Adipocyte (in vitro differentiated cells): Measurements from ENCODE around the gene HES5.

Experiments
- DNase-seq: peaks from one replicate; pipeline ENCODE4 v3.0.0-alpha.2; 2015; ENCODE audit warnings: low read depth
- H3K27me3 ChIP-seq: replicated peaks from 2 replicates; pipeline ENCODE4 v1.7.0; 2013; ENCODE audit warnings: mild to moderate bottlenecking, low read length, moderate library complexity; ENCODE audit not compliant: control insufficient read depth, insufficient read depth
- H3K36me3 ChIP-seq: 2 replicates; pipeline ENCODE4 v1.7.0; 2013; ENCODE audit warnings: low read length, mild to moderate bottlenecking, moderate library complexity; ENCODE audit not compliant: control insufficient read depth, insufficient read depth, severe bottlenecking
- H3K4me1 ChIP-seq: 2 replicates; pipeline ENCODE4 v1.7.0; 2013; ENCODE audit warnings: mild to moderate bottlenecking, low read length, moderate library complexity; ENCODE audit not compliant: control insufficient read depth, insufficient read depth
- H3K4me3 ChIP-seq: 2 replicates; pipeline ENCODE4 v1.7.0; 2013; ENCODE audit warnings: mild to moderate bottlenecking, low read length, moderate library complexity
- H3K9ac ChIP-seq: 2 replicates; pipeline ENCODE4 v1.7.0; 2013; ENCODE audit warnings: mild to moderate bottlenecking, low read length, moderate library complexity
- H3K9me3 ChIP-seq: 2 replicates; pipeline ENCODE4 v1.7.0; 2013; ENCODE audit warnings: mild to moderate bottlenecking, low read length, moderate library complexity; ENCODE audit not compliant: control insufficient read depth

Gene HES5

DNA sequence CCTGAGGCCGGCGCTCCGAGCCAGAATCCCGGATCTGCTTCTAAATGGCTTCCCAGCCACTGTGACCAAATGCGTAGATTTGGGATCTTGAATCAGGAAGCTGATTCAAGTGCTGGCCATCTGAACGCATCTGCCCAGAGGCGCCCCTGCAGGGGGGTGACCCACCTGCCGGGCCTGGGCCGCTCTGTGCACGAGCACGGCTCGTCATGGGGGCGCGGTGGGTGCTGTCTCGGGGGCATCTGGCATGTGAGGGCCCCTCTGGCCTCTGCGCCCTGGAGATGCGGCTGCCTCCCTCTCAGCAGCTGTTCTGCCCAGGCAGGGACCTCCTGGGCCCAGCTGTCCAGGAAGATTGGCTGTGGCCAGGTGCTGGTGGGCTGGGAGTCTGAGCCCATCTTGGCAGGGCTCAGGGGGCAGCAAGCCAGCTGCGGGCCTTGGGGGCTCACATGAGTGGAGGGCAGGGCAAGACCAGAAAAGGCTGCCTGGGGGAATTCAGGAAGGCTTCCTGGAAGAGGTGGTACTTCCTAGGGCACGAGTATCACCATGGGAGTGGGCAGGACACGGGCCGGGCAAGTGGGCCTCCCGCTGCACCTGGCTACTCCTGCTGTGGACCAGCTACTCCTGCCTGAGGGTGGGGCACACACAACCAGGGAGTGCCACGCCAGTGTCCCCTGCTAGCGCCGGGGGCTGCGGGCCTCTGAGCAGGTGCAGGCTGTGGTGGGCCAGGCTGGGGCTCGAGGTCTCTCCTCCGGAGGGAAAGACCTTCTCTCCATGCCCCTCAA is 28.8 kb downstream of the HES5 start:
- peaks cover 32% of the 10 kb centered on the region for H3K27me3 ChIP-seq
- no peaks in the 10 kb centered on the region for H3K9me3 ChIP-seq
- H3K9ac ChIP-seq = no peak overlapping the region
- no peak overlapping the region for H3K4me3 ChIP-seq
- no peak for DNase-seq
- no peaks in the 10 kb centered on the region for H3K36me3 ChIP-seq
- peaks cover 4% of the 10 kb centered on the region for H3K4me1 ChIP-seq

DNA sequence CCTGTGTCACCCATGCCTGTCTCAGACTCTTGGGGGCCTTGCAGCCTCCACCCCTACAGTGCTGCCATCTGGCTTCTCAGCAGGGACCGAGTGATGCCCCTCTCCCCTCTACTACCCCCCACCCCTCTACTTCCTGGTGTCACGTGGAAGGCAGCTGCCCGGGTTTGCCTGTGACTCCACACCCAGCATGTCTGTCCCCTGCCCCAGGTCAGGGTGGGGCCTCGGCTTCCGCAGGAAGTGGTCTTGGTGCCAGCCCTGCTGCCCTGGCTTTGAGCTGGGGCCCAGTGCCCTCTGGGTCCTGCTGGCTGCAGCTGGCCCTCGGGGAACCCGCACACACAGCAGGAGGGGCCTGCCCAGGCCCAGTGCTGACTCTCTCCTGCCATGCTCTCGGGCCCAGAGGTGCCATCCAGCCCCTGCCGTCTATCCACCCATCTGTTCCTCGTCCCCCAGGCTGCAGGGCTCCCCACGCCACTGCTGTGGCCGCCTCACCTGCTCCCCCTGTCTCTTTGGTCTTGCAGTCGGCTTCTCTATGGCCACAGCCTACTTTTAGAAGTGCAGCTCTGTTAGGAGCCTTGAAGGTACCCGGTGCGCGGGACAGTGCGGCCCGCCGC is 30.0 kb downstream of the HES5 start:
- no peak for DNase-seq
- no peaks in the 10 kb centered on the region for H3K9me3 ChIP-seq
- no peaks in the 10 kb centered on the region for H3K36me3 ChIP-seq
- H3K9ac ChIP-seq = no peak overlapping the region
- H3K4me1 ChIP-seq = peaks cover 4% of the 10 kb centered on the region
- no peak overlapping the region for H3K4me3 ChIP-seq
- peaks cover 27% of the 10 kb centered on the region for H3K27me3 ChIP-seq

DNA sequence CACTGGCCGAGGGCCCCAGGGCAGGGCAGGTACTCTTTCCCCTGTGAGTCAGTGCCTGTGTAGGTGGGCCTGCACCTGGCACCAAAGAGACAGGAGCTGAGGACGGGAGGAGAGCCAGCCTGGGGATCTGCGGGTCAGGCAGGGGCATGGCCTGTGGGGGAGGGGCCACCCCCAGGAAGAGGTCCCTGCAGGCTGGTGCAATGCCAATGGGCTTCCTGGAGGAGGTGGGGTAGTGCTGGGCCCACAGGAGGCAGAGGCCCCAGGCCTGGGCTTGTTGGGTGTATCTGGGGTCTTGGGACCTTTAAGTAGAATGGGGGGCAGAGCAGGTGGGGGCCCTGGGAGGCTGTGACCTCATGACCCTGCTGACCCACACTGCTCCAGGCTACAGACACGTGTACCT is 30.8 kb downstream of the HES5 start:
- no peak overlapping the region for H3K9ac ChIP-seq
- DNase-seq = no peak
- H3K27me3 ChIP-seq = peaks cover 30% of the 10 kb centered on the region
- no peaks in the 10 kb centered on the region for H3K36me3 ChIP-seq
- no peak overlapping the region for H3K4me3 ChIP-seq
- H3K4me1 ChIP-seq = no peaks in the 10 kb centered on the region
- no peaks in the 10 kb centered on the region for H3K9me3 ChIP-seq

- H3K36me3 ChIP-seq = no peaks in the 10 kb centered on the region
Measured at GRCh38 chr1:2498648-2499047, 31.4 kb downstream of the HES5 start.

DNA sequence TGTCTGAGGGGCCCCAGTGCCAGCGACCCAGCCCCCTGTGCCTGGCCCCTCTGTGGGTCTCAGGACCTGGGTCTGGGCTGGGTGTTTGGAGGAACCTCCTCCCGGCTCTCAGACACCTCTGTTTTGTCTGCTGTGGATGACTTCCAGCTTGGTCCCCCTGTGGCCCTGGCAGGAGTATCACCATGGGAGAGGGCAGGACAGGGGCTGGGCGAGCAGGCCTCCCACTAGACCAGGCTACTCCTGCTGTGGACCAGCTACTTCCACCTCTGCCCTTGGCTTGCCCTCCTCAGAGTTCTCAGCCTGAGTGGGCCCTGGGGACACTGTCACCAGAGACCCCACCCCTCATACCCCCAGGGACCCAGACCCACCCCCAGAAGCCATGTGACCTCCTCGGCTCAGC is 32.2 kb downstream of the HES5 start:
- H3K36me3 ChIP-seq = no peaks in the 10 kb centered on the region
- H3K9ac ChIP-seq = no peak overlapping the region
- peaks cover 41% of the 10 kb centered on the region for H3K27me3 ChIP-seq
- no peak for DNase-seq
- no peaks in the 10 kb centered on the region for H3K9me3 ChIP-seq
- H3K4me3 ChIP-seq = no peak overlapping the region
- H3K4me1 ChIP-seq = no peaks in the 10 kb centered on the region

More at GRCh38 chr1:2498648-2499047, 31.4 kb downstream of the HES5 start:
- Histone ChIP-seq H3K9ac (no peak overlapping the region), H3K9me3 (no peaks in the 10 kb centered on the region), H3K4me3 (no peak overlapping the region), H3K4me1 (no peaks in the 10 kb centered on the region), H3K27me3 (peaks cover 36% of the 10 kb centered on the region)
- no peak for DNase-seq

- H3K4me3 ChIP-seq = no peak overlapping the region
- no peaks in the 10 kb centered on the region for H3K9me3 ChIP-seq
- H3K36me3 ChIP-seq = no peaks in the 10 kb centered on the region
- no peak for DNase-seq
- no peaks in the 10 kb centered on the region for H3K4me1 ChIP-seq
- H3K27me3 ChIP-seq = peaks cover 49% of the 10 kb centered on the region
- no peak overlapping the region for H3K9ac ChIP-seq
Measured at GRCh38 chr1:2496746-2497145, 33.3 kb downstream of the HES5 start.

- H3K9ac ChIP-seq = no peak overlapping the region
- no peak for DNase-seq
- peaks cover 50% of the 10 kb centered on the region for H3K27me3 ChIP-seq
- no peaks in the 10 kb centered on the region for H3K4me1 ChIP-seq
- H3K4me3 ChIP-seq = no peak overlapping the region
- no peaks in the 10 kb centered on the region for H3K9me3 ChIP-seq
- H3K36me3 ChIP-seq = no peaks in the 10 kb centered on the region
Measured at GRCh38 chr1:2496087-2496622, 33.9 kb downstream of the HES5 start.

- H3K9me3 ChIP-seq = no peaks in the 10 kb centered on the region
- peaks cover 50% of the 10 kb centered on the region for H3K27me3 ChIP-seq
- H3K9ac ChIP-seq = no peak overlapping the region
- no peaks in the 10 kb centered on the region for H3K36me3 ChIP-seq
- DNase-seq = no peak
- no peak overlapping the region for H3K4me3 ChIP-seq
- no peaks in the 10 kb centered on the region for H3K4me1 ChIP-seq
Measured at GRCh38 chr1:2495546-2495945, 34.5 kb downstream of the HES5 start.

GRCh38 chr1:2495026-2495425 is 35.0 kb downstream of the HES5 start:
- no peak overlapping the region for H3K4me3 ChIP-seq
- H3K9ac ChIP-seq = no peak overlapping the region
- no peak for DNase-seq
- H3K4me1 ChIP-seq = no peaks in the 10 kb centered on the region
- H3K36me3 ChIP-seq = no peaks in the 10 kb centered on the region
- peaks cover 46% of the 10 kb centered on the region for H3K27me3 ChIP-seq
- no peaks in the 10 kb centered on the region for H3K9me3 ChIP-seq

DNA sequence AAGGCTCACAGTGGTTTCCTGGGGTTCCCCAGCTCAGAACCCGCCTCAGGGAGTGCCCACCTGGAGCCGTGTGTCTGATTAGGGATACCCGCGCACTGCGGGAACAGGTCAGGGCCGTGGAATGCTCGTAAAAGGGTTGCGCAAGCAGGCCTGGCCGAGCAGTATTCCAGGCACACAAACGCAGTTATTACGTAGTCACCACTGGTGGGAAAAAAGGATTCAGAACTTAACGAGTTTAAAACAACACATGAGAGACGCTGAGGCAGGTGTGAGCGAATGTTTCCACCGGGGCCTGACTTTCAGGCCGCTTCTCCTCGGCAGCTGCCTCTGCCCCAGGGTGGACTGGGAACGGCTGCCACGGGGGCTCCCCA is 35.8 kb downstream of the HES5 start:
- no peak overlapping the region for H3K9ac ChIP-seq

GRCh38 chr1:2493691-2494322 is 36.3 kb downstream of the HES5 start:
- Histone ChIP-seq H3K4me3 (no peak overlapping the region), H3K9ac (no peak overlapping the region), H3K27me3 (peaks cover 38% of the 10 kb centered on the region)

More for the DNA sequence above, 35.8 kb downstream of the HES5 start:
- Histone ChIP-seq H3K36me3 (no peaks in the 10 kb centered on the region), H3K4me1 (no peaks in the 10 kb centered on the region), H3K4me3 (no peak overlapping the region), H3K9me3 (peaks cover 2% of the 10 kb centered on the region), H3K27me3 (peaks cover 41% of the 10 kb centered on the region)
- peak; percentile 3 for DNase-seq

More at GRCh38 chr1:2493691-2494322, 36.3 kb downstream of the HES5 start:
- no peak for DNase-seq
- peaks cover 7% of the 10 kb centered on the region for H3K9me3 ChIP-seq
- H3K4me1 ChIP-seq = no peaks in the 10 kb centered on the region
- no peaks in the 10 kb centered on the region for H3K36me3 ChIP-seq
